GM12878 (cell line): ENCODE measurements around the gene SLC39A13. TPM values are rescaled to one million over a fixed set of nuclear protein-coding genes. Genes with fewer than 3 reads are reported as not detected.

ENCODE experiments used
- ATAC-seq: fragments of 200-7000 bp; cut with Tn5 transposase; 3 replicates; pipeline ENCODE4 v1.9.1; 2020; ENCODE audit warnings: mild to moderate bottlenecking, moderate library complexity
- BruUV-seq: library from RNA; stranded (reverse); fragments of 400-500 nt; replicated peaks from 2 replicates; lab custom pipeline; 2021; lab: Mats Ljungman, UMichigan
- CTCF ChIA-PET: fragments of 300-600 bp; sonication (Branson Sonifier 250); formaldehyde crosslinking; extraction: SDS; loops from one replicate; lab custom pipeline; 2021; ENCODE audit warnings: inconsistent platforms; lab: Yijun Ruan, JAX
- POLR2A ChIA-PET: fragments of 350-600 bp; formaldehyde crosslinking; extraction: SDS; loops from one replicate; lab custom pipeline; 2021; ENCODE audit warnings: inconsistent platforms; lab: Charles Lee
- RAD21 ChIA-PET: fragments of 300-600 bp; sonication (Branson Sonifier 250); formaldehyde crosslinking; loops from one replicate; lab custom pipeline; 2023; ENCODE audit warnings: antibody characterized with exemption; ENCODE audit not compliant: unreplicated experiment; lab: Charles Lee
- SMC1A ChIA-PET: fragments of 300-600 bp; sonication (Branson Sonifier 250); formaldehyde crosslinking; loops from one replicate; lab custom pipeline; 2023; ENCODE audit not compliant: unreplicated experiment, uncharacterized antibody; lab: Charles Lee
- DNase-seq: peaks from one replicate; pipeline ENCODE4 v3.0.0-alpha.2; 2011; ENCODE audit warnings: low read depth, low spot score
- FAIRE-seq: peaks from 3 replicates; lab custom pipeline; 2011; peaks lifted over from hg19 to GRCh38; lab: Jason Lieb, UNC
- H2AFZ ChIP-seq: 2 replicates; pipeline ENCODE4 v1.6.0; 2011; ENCODE audit warnings: low read depth, low read length, control low read depth; ENCODE audit not compliant: control insufficient read depth
- H3K27ac ChIP-seq: 2 replicates; pipeline ENCODE4 v1.5.1; 2011; ENCODE audit warnings: control low read depth; ENCODE audit not compliant: control insufficient read depth, insufficient read depth
- H3K27me3 ChIP-seq, 2 experiments: replicated peaks in 1 of 2; 2 replicates each; pipeline versions ENCODE4 v1.6.0 to v1.6.1; 2011; ENCODE audit warnings: low read length in 1 of 2; ENCODE audit not compliant: control insufficient read depth in 2 of 2, insufficient read depth in 2 of 2
- H3K36me3 ChIP-seq, 2 experiments: 2 replicates each; pipeline ENCODE4 v1.5.1; 2011; ENCODE audit warnings: low read length in 1 of 2; ENCODE audit not compliant: control insufficient read depth in 2 of 2, insufficient read depth in 2 of 2
- H3K4me1 ChIP-seq: 2 replicates; pipeline ENCODE4 v1.6.1; 2011; ENCODE audit warnings: mild to moderate bottlenecking, low read length, moderate library complexity, mixed read lengths; ENCODE audit not compliant: control insufficient read depth, insufficient read depth
- H3K4me2 ChIP-seq: 2 replicates; pipeline ENCODE4 v1.6.0; 2011; ENCODE audit warnings: control low read depth; ENCODE audit not compliant: control insufficient read depth, insufficient read depth
- H3K4me3 ChIP-seq: fragments of 200-600 bp; sonication (generic); 2 replicates; pipeline ENCODE4 v1.5.1; 2016
- H3K79me2 ChIP-seq: 2 replicates; pipeline ENCODE4 v1.6.0; 2011; ENCODE audit warnings: low read length; ENCODE audit not compliant: control insufficient read depth, insufficient read depth
- H3K9ac ChIP-seq: 2 replicates; pipeline ENCODE4 v1.8.0; 2011; ENCODE audit warnings: low read length, control low read depth, mixed read lengths; ENCODE audit not compliant: control insufficient read depth, insufficient read depth
- H3K9me3 ChIP-seq: replicated peaks from 3 replicates; pipeline ENCODE4 v1.5.1; 2011; ENCODE audit warnings: mild to moderate bottlenecking, low read length; ENCODE audit not compliant: control insufficient read depth, insufficient read depth
- H4K20me1 ChIP-seq: 2 replicates; pipeline ENCODE4 v1.6.0; 2011; ENCODE audit not compliant: control insufficient read depth, insufficient read depth
- CBX3 ChIP-seq: fragments of 200-600 bp; sonication (generic); IDR thresholded peaks from 2 replicates; pipeline ENCODE4 v1.6.1; 2016; ENCODE audit warnings: low read depth, borderline replicate concordance
- CUX1 ChIP-seq: IDR thresholded peaks from 2 replicates; pipeline ENCODE4 v1.6.1; 2012; ENCODE audit warnings: improper control_type of control experiment, low read depth, low read length; ENCODE audit not compliant: insufficient replicate concordance
- NR2F1 ChIP-seq: fragments of 450-650 bp; conservative IDR thresholded peaks from 2 replicates; pipeline ENCODE4 v1.6.1; 2017; ENCODE audit warnings: mild to moderate bottlenecking
- POLR2AphosphoS5 ChIP-seq: IDR thresholded peaks from 2 replicates; pipeline ENCODE4 v1.6.1; 2011; ENCODE audit warnings: mild to moderate bottlenecking, low read length, inconsistent platforms
- RFX5 ChIP-seq: IDR thresholded peaks from 2 replicates; pipeline ENCODE4 v1.6.1; 2011; ENCODE audit warnings: low read depth, low read length, improper control_type of control experiment
- SP1 ChIP-seq: IDR thresholded peaks from one replicate; pipeline ENCODE4 v1.6.1; 2011; ENCODE audit warnings: low read depth, low read length
- ZNF274 ChIP-seq: IDR thresholded peaks from one replicate; pipeline ENCODE4 v1.8.0; 2011; ENCODE audit not compliant: insufficient read length, insufficient read depth
- ZSCAN29 ChIP-seq: fragments of 450-650 bp; IDR thresholded peaks from 2 replicates; pipeline ENCODE4 v1.6.1; 2017; ENCODE audit warnings: mild to moderate bottlenecking, moderate library complexity
- WGBS: methylation state at CpG from one replicate; pipeline ENCODE4 v1.1.6; 2016; ENCODE audit warnings: low lambda C conversion rate; ENCODE audit not compliant: insufficient replicate concordance, insufficient coverage; ENCODE audit errors: missing lambda C conversion rate; 5-methylcytosine and 5-hydroxymethylcytosine counted together
- in situ Hi-C: fragments of 300-500 bp; cut with MboI; formaldehyde crosslinking; loops from 9 replicates; pipeline ENCODE4 v1.14.3; 2018; ENCODE audit warnings: mixed read lengths
- intact Hi-C: fragments of 100-400 bp; cut with micrococcal nuclease; formaldehyde crosslinking; loops from one replicate; pipeline ENCODE4 v1.14.2; 2022; ENCODE audit not compliant: unreplicated experiment
- polyA plus RNA-seq, 11 experiments: library from polyadenylated mRNA; depleted of rRNA in 4 of 11; unstranded in 6 of 11; stranded (reverse) in 5 of 11; fragments of >200 nt; fragmentation: Nextera tagmentation in 4 of 11; fragmentation: Illumina TruSeq in 1 of 11; extraction: Ambion mirVana in 4 of 11; extraction: Trizol in 1 of 11; gene quantifications; 1 replicate in 1 of 11; 2 replicates in 10 of 11; pipeline versions ENCODE4 v1.2.1 to v1.2.3, GENCODE V29; 2011 to 2016; ENCODE audit warnings: inconsistent platforms in 2 of 11, missing spikeins in 2 of 11, low read depth in 1 of 11
- total RNA-seq, 4 experiments: library from RNA; depleted of rRNA in 3 of 4; stranded (reverse); fragments of >200 nt in 3 of 4; fragmentation: Illumina TruSeq in 1 of 4; extraction: Trizol in 1 of 4; gene quantifications; 2 replicates each; pipeline versions ENCODE4 v1.2.1 to v1.2.3, GENCODE V29; 2013 to 2021
- TF ChIP-seq, protein P1 (sequence below): fragments of 450-650 bp; formaldehyde crosslinking; IDR thresholded peaks from 2 replicates; pipeline ENCODE4 v1.4.0; 2022; ENCODE audit warnings: mild to moderate bottlenecking, moderate library complexity
- TF ChIP-seq, protein P2 (sequence below): fragments of 450-650 bp; IDR thresholded peaks from 2 replicates; pipeline ENCODE4 v1.6.1; 2017; ENCODE audit warnings: mild to moderate bottlenecking, moderate library complexity

Gene SLC39A13
- total and polyA plus RNA-seq, 10 of the 15 experiments (the other 5 are each of a cell fraction or from before 2014, with no cell fraction given): 0.23 to 19.8 (median 6.3) TPM

DNA sequence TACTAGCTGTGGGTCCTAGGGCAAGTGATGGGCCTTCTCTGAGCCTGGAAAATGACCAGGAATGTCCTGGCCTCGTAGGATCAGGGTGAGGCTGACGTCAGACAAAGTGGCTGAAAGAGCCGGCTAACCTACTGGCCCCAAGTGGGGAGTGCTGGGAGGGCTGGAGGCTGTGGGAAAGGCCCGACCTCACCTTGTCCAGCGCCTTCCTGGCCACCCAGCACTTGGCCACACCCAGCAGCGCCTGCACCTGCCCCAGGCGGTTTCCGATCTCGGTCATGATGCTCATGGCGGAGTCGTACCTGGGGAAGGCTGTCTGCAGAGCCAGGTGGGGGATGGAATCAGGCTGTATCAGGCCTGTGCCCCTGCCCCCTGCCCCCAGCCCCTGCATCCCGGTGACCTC lies 33.0 kb downstream of the SLC39A13 start (continued):
- TF ChIP-seq, protein P1, sequence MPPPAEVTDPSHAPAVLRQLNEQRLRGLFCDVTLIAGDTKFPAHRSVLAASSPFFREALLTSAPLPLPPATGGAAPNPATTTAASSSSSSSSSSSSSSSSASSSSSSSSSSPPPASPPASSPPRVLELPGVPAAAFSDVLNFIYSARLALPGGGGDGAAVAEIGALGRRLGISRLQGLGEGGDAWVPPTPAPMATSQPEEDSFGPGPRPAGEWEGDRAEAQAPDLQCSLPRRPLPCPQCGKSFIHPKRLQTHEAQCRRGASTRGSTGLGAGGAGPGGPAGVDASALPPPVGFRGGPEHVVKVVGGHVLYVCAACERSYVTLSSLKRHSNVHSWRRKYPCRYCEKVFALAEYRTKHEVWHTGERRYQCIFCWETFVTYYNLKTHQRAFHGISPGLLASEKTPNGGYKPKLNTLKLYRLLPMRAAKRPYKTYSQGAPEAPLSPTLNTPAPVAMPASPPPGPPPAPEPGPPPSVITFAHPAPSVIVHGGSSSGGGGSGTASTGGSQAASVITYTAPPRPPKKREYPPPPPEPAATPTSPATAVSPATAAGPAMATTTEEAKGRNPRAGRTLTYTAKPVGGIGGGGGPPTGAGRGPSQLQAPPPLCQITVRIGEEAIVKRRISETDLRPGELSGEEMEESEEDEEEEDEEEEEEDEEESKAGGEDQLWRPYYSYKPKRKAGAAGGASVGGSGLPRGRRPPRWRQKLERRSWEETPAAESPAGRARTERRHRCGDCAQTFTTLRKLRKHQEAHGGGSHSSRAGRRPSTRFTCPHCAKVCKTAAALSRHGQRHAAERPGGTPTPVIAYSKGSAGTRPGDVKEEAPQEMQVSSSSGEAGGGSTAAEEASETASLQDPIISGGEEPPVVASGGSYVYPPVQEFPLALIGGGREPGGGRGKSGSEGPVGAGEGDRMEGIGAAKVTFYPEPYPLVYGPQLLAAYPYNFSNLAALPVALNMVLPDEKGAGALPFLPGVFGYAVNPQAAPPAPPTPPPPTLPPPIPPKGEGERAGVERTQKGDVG: no peak
- no peak for TF ChIP-seq SP1
- no peak for TF ChIP-seq CUX1

DNA sequence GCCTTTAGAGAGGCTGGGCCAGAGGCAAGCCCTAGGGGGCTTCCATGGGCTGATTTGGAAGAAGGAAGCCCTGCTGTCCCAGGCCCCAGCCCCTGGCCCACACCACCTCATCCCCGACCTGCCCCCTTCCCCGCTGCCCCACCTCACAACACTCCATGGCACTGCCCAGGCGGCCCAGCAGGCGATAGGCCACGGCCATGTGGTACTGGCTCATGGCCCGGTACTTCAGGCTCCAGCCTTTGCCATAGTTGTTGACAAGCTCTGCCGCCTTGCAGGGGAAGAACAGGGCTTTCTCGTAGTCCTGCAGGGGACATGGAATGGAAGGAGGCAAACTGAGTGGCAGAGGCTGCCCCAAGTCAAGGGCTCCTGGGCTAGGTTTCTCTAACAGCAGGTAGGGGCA lies 34.1 kb downstream of the SLC39A13 start:
- no TSS peak for BruUV-seq
- Histone ChIP-seq H3K27ac (no peak overlapping the region), H3K4me2 (no peak overlapping the region), H3K4me1 (no peaks in the 10 kb centered on the region), H2AFZ (no peak overlapping the region), H3K36me3 (no peaks in the 10 kb centered on the region), H4K20me1 (no peaks in the 10 kb centered on the region), H3K9me3 (no peaks in the 10 kb centered on the region), H3K4me3 (no peak overlapping the region), H3K79me2 (no peaks in the 10 kb centered on the region), H3K9ac (no peak overlapping the region), H3K27me3 (no peaks in the 10 kb centered on the region)
- SMC1A ChIA-PET: no interaction called here
- ATAC-seq: no peak
- 35% methylated on average over 8 of the region's 8 CpGs for WGBS
- TF ChIP-seq, protein P2, sequence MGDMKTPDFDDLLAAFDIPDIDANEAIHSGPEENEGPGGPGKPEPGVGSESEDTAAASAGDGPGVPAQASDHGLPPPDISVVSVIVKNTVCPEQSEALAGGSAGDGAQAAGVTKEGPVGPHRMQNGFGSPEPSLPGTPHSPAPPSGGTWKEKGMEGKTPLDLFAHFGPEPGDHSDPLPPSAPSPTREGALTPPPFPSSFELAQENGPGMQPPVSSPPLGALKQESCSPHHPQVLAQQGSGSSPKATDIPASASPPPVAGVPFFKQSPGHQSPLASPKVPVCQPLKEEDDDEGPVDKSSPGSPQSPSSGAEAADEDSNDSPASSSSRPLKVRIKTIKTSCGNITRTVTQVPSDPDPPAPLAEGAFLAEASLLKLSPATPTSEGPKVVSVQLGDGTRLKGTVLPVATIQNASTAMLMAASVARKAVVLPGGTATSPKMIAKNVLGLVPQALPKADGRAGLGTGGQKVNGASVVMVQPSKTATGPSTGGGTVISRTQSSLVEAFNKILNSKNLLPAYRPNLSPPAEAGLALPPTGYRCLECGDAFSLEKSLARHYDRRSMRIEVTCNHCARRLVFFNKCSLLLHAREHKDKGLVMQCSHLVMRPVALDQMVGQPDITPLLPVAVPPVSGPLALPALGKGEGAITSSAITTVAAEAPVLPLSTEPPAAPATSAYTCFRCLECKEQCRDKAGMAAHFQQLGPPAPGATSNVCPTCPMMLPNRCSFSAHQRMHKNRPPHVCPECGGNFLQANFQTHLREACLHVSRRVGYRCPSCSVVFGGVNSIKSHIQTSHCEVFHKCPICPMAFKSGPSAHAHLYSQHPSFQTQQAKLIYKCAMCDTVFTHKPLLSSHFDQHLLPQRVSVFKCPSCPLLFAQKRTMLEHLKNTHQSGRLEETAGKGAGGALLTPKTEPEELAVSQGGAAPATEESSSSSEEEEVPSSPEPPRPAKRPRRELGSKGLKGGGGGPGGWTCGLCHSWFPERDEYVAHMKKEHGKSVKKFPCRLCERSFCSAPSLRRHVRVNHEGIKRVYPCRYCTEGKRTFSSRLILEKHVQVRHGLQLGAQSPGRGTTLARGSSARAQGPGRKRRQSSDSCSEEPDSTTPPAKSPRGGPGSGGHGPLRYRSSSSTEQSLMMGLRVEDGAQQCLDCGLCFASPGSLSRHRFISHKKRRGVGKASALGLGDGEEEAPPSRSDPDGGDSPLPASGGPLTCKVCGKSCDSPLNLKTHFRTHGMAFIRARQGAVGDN: no peak
- TF ChIP-seq ZSCAN29 (no peak), POLR2AphosphoS5 (no peak), CBX3 (no peak), NR2F1 (no peak), ZNF274 (no peak), RFX5 (no peak)
- RAD21 ChIA-PET: no interaction called here
- in situ Hi-C loops: no loop called here
- FAIRE-seq: no peak
- DNase-seq: no peak
- CTCF ChIA-PET: interaction anchor here (0.7 kb wide), 1 partner anchor 14 kb away, joined by 4 read pairs; no protein-coding TSS in a partner anchor
- intact Hi-C loops: no loop called here
- POLR2A ChIA-PET: no interaction called here
